ENCODE measurements around the gene ADGRB3.

Gene ADGRB3

DNA sequence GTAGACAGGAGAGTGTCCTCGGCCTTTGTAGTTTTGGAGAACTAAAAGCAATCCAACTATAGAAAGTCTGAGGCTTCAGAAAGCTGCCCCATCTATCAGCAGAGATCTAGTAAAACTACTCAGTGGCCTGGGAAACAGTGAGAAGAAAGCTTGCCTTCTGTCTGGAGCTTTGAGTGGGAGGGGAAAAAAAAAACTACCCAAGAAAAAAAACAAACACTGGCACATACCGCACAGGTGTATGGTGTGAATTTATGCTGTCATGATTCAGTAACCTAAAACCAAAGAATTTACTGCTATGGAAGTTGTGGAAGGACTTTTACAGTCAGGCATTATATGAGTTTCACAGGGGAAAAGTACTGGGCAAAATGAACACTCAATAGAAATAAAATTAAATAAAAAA lies 280.5 kb downstream of the ADGRB3 start:
- TF ChIP-seq GATA2 (IDR thresholded peaks at IDR 0.05; ENCODE audit: low read depth, low read length) (no peak), GATA3 (IDR thresholded peaks at IDR 0.05; ENCODE audit: low read depth, low read length) (no peak)

DNA sequence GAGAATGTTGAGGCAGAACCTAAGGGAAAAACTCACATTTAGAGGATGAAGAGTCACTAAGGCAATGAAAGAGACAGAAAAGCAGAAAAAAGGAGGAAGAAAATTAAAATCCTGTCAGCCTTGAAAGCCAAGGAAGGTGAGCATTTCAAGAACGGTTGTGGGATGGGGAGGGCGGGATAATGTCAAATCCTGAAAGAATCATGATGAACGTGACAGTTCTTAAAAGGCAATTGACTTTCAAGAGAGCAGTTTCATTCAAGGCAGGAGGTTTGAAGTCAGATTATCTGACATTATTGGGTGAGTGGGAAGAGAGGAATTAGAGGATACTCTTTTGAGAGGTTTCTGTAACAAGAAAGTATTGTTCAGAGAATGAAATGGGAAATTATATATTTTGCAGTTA lies 284.5 kb downstream of the ADGRB3 start:
- no peak for TF ChIP-seq GATA2 (IDR thresholded peaks at IDR 0.05; ENCODE audit: low read depth, low read length)
- TF ChIP-seq GATA3 (IDR thresholded peaks at IDR 0.05; ENCODE audit: low read depth, low read length): no peak

DNA sequence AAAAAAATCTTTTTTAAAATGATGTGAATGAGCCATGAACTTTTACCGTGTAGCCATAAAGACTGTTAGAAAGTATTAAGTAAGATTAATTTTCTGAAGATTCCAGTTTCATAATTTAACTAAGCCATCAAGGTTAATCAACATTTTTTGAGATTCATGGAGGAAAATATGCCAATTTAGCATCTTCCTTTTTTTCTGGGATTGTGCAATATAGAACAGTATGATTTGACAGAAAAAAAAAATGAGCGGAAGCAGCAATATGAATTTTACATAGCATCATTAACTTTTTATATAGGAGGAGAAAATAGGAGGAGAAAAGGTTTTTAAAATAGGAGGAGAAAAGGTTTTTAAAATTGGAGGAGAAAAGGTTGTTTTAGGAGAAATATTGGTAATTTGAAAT lies 306.3 kb downstream of the ADGRB3 start:
- TF ChIP-seq GATA3 (IDR thresholded peaks at IDR 0.05; ENCODE audit: low read depth, low read length) (no peak), GATA2 (IDR thresholded peaks at IDR 0.05; ENCODE audit: low read depth, low read length) (no peak)

DNA sequence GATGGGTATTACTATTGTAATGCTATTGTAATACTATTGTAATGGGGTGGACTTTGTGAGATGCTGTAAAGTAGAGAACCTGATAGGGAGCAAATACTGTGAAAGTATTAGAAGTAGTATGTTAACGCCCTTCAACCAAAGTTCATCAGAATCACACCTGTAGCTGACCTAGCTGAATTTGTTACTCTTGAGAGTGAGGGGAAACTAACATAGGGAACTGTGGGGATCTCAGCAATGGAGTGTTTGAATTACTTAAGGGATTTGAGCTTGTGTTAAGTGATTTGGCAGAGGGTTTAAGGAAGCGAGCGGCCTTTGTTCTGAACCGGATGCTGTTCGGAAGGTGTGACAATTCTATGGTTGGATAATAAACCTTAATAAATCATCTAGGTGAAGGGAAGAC lies 312.6 kb downstream of the ADGRB3 start:
- no peak for TF ChIP-seq GATA2 (IDR thresholded peaks at IDR 0.05; ENCODE audit: low read depth, low read length)
- no peak for TF ChIP-seq GATA3 (IDR thresholded peaks at IDR 0.05; ENCODE audit: low read depth, low read length)

DNA sequence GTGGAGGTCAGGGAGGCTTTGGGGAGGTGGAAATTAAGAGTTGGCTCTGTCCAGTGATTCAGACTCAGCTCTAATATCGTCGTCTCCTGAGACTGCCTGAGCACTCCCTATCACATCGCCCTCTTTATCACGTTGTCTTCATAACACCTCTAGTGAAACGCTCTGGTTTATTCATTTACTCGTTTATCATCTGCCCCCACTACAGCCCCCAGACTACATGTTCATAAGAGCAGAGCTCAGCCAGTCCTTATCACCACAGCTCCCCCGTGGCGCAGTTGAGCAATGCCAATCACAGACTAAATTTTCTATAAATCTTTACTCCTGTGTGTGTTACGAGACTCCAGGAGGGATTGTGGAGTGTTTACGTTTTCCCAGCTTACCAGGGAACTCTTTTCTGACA lies 316.2 kb downstream of the ADGRB3 start:
- TF ChIP-seq GATA3 (IDR thresholded peaks at IDR 0.05; ENCODE audit: low read depth, low read length) (no peak), GATA2 (IDR thresholded peaks at IDR 0.05; ENCODE audit: low read depth, low read length) (no peak)

DNA sequence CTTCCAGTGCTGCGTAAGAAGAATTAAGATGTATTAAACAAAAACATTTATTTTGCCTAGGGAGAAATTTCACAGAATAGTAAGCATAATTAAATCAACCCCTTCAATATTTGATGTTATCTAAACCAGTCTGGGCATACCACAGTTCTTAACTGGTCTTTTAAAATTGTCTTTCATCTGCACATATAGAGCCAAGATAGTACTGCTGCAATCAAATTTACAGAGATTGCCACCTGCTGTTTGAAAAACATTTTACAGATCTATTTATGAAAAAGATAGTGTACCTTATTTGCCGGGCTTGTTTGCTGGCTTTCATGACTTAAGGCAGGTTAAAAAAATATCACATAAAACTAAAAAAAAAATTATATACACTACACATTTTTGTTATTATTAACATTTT lies 323.2 kb downstream of the ADGRB3 start:
- TF ChIP-seq GATA2 (IDR thresholded peaks at IDR 0.05; ENCODE audit: low read depth, low read length): no peak
- 0 out of 2 replicates have a peak, but pooled peaks have one; percentile 15 for TF ChIP-seq GATA3 (IDR thresholded peaks at IDR 0.05; ENCODE audit: low read depth, low read length)

DNA sequence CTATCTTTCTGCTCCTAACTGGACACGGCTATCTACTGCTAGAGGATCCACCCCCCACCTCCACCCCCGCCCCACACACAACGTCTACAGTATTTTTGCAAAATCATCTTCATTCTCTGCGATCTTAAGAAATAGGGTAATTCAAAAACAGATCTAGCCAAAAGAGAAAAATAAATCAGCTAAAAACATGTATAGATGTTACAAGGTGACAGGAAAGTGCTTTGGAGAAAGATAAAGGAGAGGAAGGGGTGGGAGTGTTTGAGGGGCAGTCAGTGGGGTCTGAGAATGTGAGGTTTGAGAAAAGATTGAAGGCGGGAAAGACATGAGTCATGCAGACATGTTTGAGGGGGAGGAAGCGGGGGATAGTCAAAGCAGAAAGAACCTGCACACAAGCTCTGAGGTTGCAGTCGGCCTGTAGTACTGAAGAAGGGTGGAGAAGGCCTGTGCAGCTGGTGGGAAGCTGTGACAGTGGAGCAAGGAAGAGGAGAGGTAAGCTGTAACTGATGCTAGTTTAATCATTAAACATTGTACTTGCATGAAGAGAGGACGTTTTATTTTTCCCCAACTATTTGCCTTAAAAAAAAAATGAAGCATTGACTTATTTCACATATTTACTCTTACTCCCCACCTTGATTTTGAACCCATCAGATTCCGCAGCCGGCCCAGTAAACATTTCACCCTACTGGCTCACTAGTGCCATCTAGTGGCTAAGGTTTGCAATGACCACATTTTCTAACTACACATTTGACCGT lies 332.6 kb downstream of the ADGRB3 start:
- TF ChIP-seq GATA2 (IDR thresholded peaks at IDR 0.05; ENCODE audit: low read depth, low read length): no peak
- no peak for TF ChIP-seq GATA3 (IDR thresholded peaks at IDR 0.05; ENCODE audit: low read depth, low read length)

DNA sequence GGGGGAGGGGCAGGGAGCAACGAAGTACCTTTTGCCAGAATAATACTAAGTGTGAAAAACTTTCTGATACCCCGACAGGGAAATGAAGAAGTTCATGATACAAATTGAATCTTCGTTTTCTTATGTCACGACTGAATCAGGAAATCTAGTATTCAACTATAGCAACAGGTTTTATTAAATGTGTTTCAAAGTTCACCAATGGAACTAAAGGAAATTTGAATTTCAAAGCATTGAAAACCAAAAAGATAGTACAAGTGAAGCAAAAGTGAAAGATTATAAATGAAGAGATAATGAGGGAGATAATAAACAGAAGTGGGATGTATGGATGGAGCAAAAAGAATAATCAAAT lies 333.2 kb downstream of the ADGRB3 start:
- no peak for TF ChIP-seq GATA2 (IDR thresholded peaks at IDR 0.05; ENCODE audit: low read depth, low read length)
- TF ChIP-seq GATA3 (IDR thresholded peaks at IDR 0.05; ENCODE audit: low read depth, low read length): no peak

DNA sequence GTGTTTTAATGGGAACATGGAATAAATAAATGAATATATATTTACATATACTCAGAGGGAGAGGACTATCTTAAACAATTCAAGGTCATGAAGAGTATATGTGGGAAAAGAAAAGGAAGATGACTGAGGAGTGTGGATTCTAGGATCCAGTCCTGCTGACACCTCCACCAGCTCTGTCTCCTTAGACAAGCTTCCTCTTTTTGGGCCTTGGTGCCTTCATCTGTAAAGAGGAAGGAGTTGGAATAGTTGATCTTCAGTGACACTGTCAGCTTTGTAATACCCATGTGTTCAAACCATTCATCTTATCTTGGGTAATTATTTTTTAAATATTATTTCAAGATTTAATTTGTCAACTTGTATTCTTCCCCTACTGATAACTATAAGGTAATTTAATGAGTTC lies 338.0 kb downstream of the ADGRB3 start:
- TF ChIP-seq GATA3 (IDR thresholded peaks at IDR 0.05; ENCODE audit: low read depth, low read length) (no peak), GATA2 (IDR thresholded peaks at IDR 0.05; ENCODE audit: low read depth, low read length) (no peak)

DNA sequence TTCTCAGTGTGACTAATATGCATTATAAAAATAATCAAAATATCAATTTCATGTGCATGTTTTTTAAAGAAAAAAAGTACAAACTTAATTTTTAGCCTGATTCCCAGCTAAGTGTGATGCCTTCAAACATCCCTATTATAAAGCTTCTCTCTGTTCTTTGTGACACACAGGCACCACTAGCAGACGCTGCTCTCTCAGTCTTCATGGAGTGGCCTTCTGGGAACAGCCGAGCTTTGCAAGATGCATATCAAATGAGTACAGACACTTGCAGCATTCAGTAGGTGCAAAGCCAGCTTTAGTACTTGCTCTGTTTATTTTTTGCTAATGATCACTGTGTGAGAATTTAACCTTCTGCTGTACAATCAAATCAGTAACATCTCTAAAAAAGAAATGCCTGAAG lies 340.0 kb downstream of the ADGRB3 start:
- TF ChIP-seq GATA2 (IDR thresholded peaks at IDR 0.05; ENCODE audit: low read depth, low read length) (peak; percentile 83), GATA3 (IDR thresholded peaks at IDR 0.05; ENCODE audit: low read depth, low read length) (peak; percentile 66; the same call in 1 of the 2 replicates)

DNA sequence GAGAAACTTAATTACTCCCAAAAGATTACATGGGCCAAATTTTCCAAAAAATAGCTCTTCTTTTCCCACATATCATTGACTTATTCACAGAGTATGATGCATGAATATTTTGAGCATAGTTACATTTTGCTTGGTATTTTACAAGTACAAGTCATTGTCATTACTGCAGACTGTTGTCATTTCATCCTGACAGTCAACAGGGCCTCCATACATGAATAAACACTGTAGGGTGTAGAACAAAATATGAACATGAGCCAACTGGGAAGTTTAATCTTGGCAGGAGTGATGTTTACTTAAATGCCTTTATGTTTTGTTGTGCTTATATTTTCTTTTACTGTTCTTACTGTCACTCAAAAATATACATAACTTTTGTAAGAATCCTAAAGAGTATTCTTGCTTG lies 340.7 kb downstream of the ADGRB3 start:
- TF ChIP-seq GATA2 (IDR thresholded peaks at IDR 0.05; ENCODE audit: low read depth, low read length) (no peak), GATA3 (IDR thresholded peaks at IDR 0.05; ENCODE audit: low read depth, low read length) (no peak)

DNA sequence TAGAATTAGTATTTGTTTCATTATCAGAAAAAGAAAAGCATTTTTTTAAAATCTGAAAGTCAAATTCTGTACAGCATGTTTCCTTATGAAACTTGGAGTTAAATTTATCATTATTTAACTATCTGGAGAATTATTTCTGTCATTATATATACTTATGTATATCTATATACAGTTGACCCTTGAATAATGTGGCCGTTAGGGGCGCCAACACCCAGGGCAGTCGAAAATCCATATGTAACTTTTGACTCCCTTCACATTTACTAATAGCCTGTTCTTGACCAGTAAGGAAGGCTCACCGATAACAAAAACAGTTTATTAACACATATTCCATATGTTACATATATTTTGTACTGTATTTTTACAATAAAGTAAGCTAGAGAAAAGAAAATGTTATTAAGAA lies 341.2 kb downstream of the ADGRB3 start:
- TF ChIP-seq GATA3 (IDR thresholded peaks at IDR 0.05; ENCODE audit: low read depth, low read length): no peak
- TF ChIP-seq GATA2 (IDR thresholded peaks at IDR 0.05; ENCODE audit: low read depth, low read length): no peak

DNA sequence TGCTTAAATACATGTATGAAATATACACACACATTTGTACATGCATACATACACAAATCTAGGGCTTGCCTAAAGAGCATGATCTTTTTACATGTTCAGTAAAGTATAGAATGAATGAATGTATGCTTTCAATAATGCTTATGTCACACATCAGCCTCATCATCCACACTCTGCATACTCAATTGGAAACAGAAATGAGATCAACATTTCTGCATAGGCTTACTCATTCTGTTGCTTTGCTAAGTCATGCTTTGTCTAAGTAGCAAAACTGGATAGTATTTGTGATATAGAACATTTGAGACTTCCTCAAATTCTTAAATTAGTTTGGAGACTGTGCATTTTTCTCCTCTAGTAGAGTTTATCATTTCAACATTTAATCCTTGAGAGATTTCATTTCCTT lies 343.3 kb downstream of the ADGRB3 start:
- no peak for TF ChIP-seq GATA3 (IDR thresholded peaks at IDR 0.05; ENCODE audit: low read depth, low read length)
- no peak for TF ChIP-seq GATA2 (IDR thresholded peaks at IDR 0.05; ENCODE audit: low read depth, low read length)

DNA sequence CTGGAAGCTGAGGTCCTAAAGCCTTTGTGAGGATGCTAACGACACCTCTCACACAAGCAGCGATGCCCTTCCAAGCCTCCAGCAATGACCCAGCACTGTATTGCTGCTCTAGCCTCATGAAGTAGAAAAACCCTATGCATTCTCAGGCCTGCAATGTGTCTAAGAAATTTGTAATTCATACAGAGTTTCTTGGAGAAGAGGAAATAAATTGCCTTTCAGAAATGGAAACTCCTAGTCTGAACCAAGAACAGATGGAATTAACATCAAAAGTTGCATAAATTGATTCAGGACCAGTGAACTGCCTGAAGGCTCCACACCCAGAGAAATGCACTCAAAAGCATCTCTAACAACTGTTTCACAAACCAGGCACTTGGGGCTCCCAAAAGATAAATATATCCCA lies 353.6 kb downstream of the ADGRB3 start:
- TF ChIP-seq GATA3 (IDR thresholded peaks at IDR 0.05; ENCODE audit: low read depth, low read length) (no peak), GATA2 (IDR thresholded peaks at IDR 0.05; ENCODE audit: low read depth, low read length) (no peak)

DNA sequence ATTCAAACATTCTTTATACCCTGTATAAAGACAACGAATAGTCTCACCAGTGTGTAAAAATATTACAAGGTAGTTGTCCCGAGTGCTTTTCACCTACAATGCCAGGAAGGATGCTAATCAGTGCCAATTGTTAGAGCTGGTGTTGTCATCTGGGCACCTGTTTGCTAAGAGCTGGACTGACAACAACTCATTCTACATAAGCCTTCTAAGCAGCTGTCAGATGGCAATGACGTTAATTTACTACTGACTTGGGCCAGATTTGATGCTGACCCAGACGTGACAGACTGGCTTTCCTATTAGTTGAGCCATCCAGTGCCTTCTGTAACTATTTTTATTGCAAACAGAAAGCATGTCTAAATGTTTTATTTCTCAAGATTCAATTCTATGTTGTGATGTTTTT lies 355.2 kb downstream of the ADGRB3 start:
- TF ChIP-seq GATA2 (IDR thresholded peaks at IDR 0.05; ENCODE audit: low read depth, low read length) (no peak), GATA3 (IDR thresholded peaks at IDR 0.05; ENCODE audit: low read depth, low read length) (no peak)

DNA sequence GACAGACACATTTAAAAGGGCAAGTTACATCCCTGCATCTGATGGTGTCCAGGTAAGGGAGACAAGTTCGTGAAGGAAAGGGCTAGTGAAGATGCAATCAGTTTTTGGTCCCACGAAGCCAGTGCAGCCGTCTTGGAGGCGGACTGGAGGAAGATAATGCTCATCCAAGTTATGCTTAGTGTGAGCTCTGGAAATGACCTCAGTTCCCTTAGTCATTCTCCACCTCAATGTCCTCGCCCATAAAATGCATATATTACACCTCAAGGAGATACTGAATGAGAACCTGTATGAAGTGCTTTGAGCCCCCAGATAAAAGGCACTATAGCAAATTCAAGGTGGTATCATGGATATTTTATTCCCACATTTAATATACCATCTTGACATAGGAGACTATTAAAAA lies 358.8 kb downstream of the ADGRB3 start:
- TF ChIP-seq GATA2 (IDR thresholded peaks at IDR 0.05; ENCODE audit: low read depth, low read length) (no peak), GATA3 (IDR thresholded peaks at IDR 0.05; ENCODE audit: low read depth, low read length) (no peak)

All from SH-SY5Y (cell line).